ENCODE measurements around the gene SLC5A11.

The SLC5A11 gene

GRCh38 chr16:24939224-24939623, 93.5 kb downstream of the SLC5A11 start:
- Histone ChIP-seq H3K23ac (ENCODE audit: low read length in 2 of 2) (no peak overlapping the region), H3K79me1 (replicated peaks; ENCODE audit: low read length, poor library complexity, severe bottlenecking) (peaks cover 16% of the 10 kb centered on the region), H2BK5ac (ENCODE audit: low read depth, low read length, poor library complexity, severe bottlenecking) (no peak overlapping the region), H3K9me3 (ENCODE audit: control insufficient read depth, low read length) (no peaks in the 10 kb centered on the region), H3K4me1 (ENCODE audit: control insufficient read depth, insufficient read depth, low read depth, low read length) (no peaks in the 10 kb centered on the region), H3K4me3 (ENCODE audit: insufficient read depth in 1 of 2, low read depth in 1 of 2, low read length in 2 of 2) (no peak overlapping the region), H4K8ac (ENCODE audit: low read length) (no peak overlapping the region), H2BK12ac (ENCODE audit: low read length in 2 of 2) (no peak overlapping the region), H2AK5ac (ENCODE audit: low read length, severe bottlenecking) (no peak overlapping the region), H2BK120ac (ENCODE audit: low read depth, low read length) (no peak overlapping the region), H2AFZ (ENCODE audit: low read depth, low read length) (no peak overlapping the region), H4K91ac (ENCODE audit: low read length) (no peak overlapping the region), H3K27me3 (ENCODE audit: control insufficient read depth in 1 of 2, insufficient read depth in 1 of 2, low read length in 2 of 2) (no peaks in the 10 kb centered on the region), H2BK15ac (ENCODE audit: low read depth, poor library complexity, severe bottlenecking) (no peak overlapping the region), H3K18ac (ENCODE audit: low read depth in 1 of 2, low read length in 2 of 2) (no peak overlapping the region), H3K27ac (ENCODE audit: low read length, poor library complexity, severe bottlenecking) (no peak overlapping the region), H3K4me2 (ENCODE audit: low read length, poor library complexity, severe bottlenecking) (no peak overlapping the region), H3K9ac (ENCODE audit: low read length) (no peak overlapping the region), H3K4ac (ENCODE audit: low read depth in 1 of 2, low read length in 2 of 2) (no peak overlapping the region), H3K36me3 (ENCODE audit: control insufficient read depth in 1 of 2, insufficient read depth in 2 of 2, low read depth in 1 of 2, low read length in 2 of 2) (peaks cover 47 to 89% of the 10 kb centered on the region in 2 experiments), H3K14ac (ENCODE audit: low read length in 2 of 2) (no peak overlapping the region)
- WGBS, result 98% methylated on average over 14 of the region's 14 CpGs
- DNase-seq, result no peak

GRCh38 chr16:24939738-24940137, 94.0 kb downstream of the SLC5A11 start:
- Histone ChIP-seq H3K79me1 (replicated peaks; ENCODE audit: low read length, poor library complexity, severe bottlenecking) (peaks cover 17% of the 10 kb centered on the region), H2BK15ac (ENCODE audit: low read depth, poor library complexity, severe bottlenecking) (no peak overlapping the region), H3K4me2 (ENCODE audit: low read length, poor library complexity, severe bottlenecking) (no peak overlapping the region), H3K18ac (ENCODE audit: low read depth in 1 of 2, low read length in 2 of 2) (no peak overlapping the region), H2AFZ (ENCODE audit: low read depth, low read length) (no peak overlapping the region), H2BK5ac (ENCODE audit: low read depth, low read length, poor library complexity, severe bottlenecking) (peak overlapping the region; percentile 37), H3K27me3 (ENCODE audit: control insufficient read depth in 1 of 2, insufficient read depth in 1 of 2, low read length in 2 of 2) (no peaks in the 10 kb centered on the region), H3K4ac (ENCODE audit: low read depth in 1 of 2, low read length in 2 of 2) (peak overlapping the region in 1 of 2 experiments; percentile 59), H2BK12ac (ENCODE audit: low read length in 2 of 2) (no peak overlapping the region), H3K14ac (ENCODE audit: low read length in 2 of 2) (no peak overlapping the region), H3K4me3 (ENCODE audit: insufficient read depth in 1 of 2, low read depth in 1 of 2, low read length in 2 of 2) (no peak overlapping the region), H2AK5ac (ENCODE audit: low read length, severe bottlenecking) (no peak overlapping the region), H3K23ac (ENCODE audit: low read length in 2 of 2) (no peak overlapping the region), H3K9ac (ENCODE audit: low read length) (no peak overlapping the region), H3K4me1 (ENCODE audit: control insufficient read depth, insufficient read depth, low read depth, low read length) (no peaks in the 10 kb centered on the region), H4K8ac (ENCODE audit: low read length) (no peak overlapping the region), H4K91ac (ENCODE audit: low read length) (no peak overlapping the region), H3K27ac (ENCODE audit: low read length, poor library complexity, severe bottlenecking) (no peak overlapping the region), H3K36me3 (ENCODE audit: control insufficient read depth in 1 of 2, insufficient read depth in 2 of 2, low read depth in 1 of 2, low read length in 2 of 2) (peaks cover 44 to 87% of the 10 kb centered on the region in 2 experiments), H3K9me3 (ENCODE audit: control insufficient read depth, low read length) (no peaks in the 10 kb centered on the region), H2BK120ac (ENCODE audit: low read depth, low read length) (no peak overlapping the region)
- 93% methylated on average over 2 of the region's 2 CpGs for WGBS
- peak; percentile 3 for DNase-seq

GRCh38 chr16:24943471-24943870, 97.7 kb downstream of the SLC5A11 start:
- WGBS, result 93% methylated on average over 7 of the region's 7 CpGs
- no peak overlapping the region for H3K18ac ChIP-seq (ENCODE audit: low read depth in 1 of 2, low read length in 2 of 2)
- no peak for DNase-seq
- no peak overlapping the region for H3K14ac ChIP-seq (ENCODE audit: low read length in 2 of 2)
- H2BK5ac ChIP-seq (ENCODE audit: low read depth, low read length, poor library complexity, severe bottlenecking), result no peak overlapping the region
- no peak overlapping the region for H3K4me3 ChIP-seq (ENCODE audit: insufficient read depth in 1 of 2, low read depth in 1 of 2, low read length in 2 of 2)
- H3K4ac ChIP-seq (ENCODE audit: low read depth in 1 of 2, low read length in 2 of 2), result no peak overlapping the region
- no peak overlapping the region for H2AFZ ChIP-seq (ENCODE audit: low read depth, low read length)
- H3K9me3 ChIP-seq (ENCODE audit: control insufficient read depth, low read length), result no peaks in the 10 kb centered on the region
- H2AK5ac ChIP-seq (ENCODE audit: low read length, severe bottlenecking), result no peak overlapping the region
- no peak overlapping the region for H4K8ac ChIP-seq (ENCODE audit: low read length)
- no peak overlapping the region for H3K27ac ChIP-seq (ENCODE audit: low read length, poor library complexity, severe bottlenecking)
- no peak overlapping the region for H3K23ac ChIP-seq (ENCODE audit: low read length in 2 of 2)
- peaks cover 22% of the 10 kb centered on the region for H3K79me1 ChIP-seq (replicated peaks; ENCODE audit: low read length, poor library complexity, severe bottlenecking)
- H4K91ac ChIP-seq (ENCODE audit: low read length), result no peak overlapping the region
- H2BK12ac ChIP-seq (ENCODE audit: low read length in 2 of 2), result no peak overlapping the region
- H3K4me1 ChIP-seq (ENCODE audit: control insufficient read depth, insufficient read depth, low read depth, low read length), result no peaks in the 10 kb centered on the region
- H3K4me2 ChIP-seq (ENCODE audit: low read length, poor library complexity, severe bottlenecking), result no peak overlapping the region
- no peak overlapping the region for H3K9ac ChIP-seq (ENCODE audit: low read length)
- H3K27me3 ChIP-seq (ENCODE audit: control insufficient read depth in 1 of 2, insufficient read depth in 1 of 2, low read length in 2 of 2), result no peaks in the 10 kb centered on the region
- H2BK120ac ChIP-seq (ENCODE audit: low read depth, low read length), result no peak overlapping the region
- peaks cover 46 to 93% of the 10 kb centered on the region in 2 experiments for H3K36me3 ChIP-seq (ENCODE audit: control insufficient read depth in 1 of 2, insufficient read depth in 2 of 2, low read depth in 1 of 2, low read length in 2 of 2)
- H2BK15ac ChIP-seq (ENCODE audit: low read depth, poor library complexity, severe bottlenecking), result no peak overlapping the region

- Histone ChIP-seq H3K27ac (ENCODE audit: low read length, poor library complexity, severe bottlenecking) (no peak overlapping the region), H3K9me3 (ENCODE audit: control insufficient read depth, low read length) (no peaks in the 10 kb centered on the region), H2AK5ac (ENCODE audit: low read length, severe bottlenecking) (no peak overlapping the region), H3K23ac (ENCODE audit: low read length in 2 of 2) (no peak overlapping the region), H4K91ac (ENCODE audit: low read length) (no peak overlapping the region), H3K4me3 (ENCODE audit: insufficient read depth in 1 of 2, low read depth in 1 of 2, low read length in 2 of 2) (no peak overlapping the region), H3K4me2 (ENCODE audit: low read length, poor library complexity, severe bottlenecking) (no peak overlapping the region), H3K4me1 (ENCODE audit: control insufficient read depth, insufficient read depth, low read depth, low read length) (no peaks in the 10 kb centered on the region), H3K4ac (ENCODE audit: low read depth in 1 of 2, low read length in 2 of 2) (no peak overlapping the region), H2BK5ac (ENCODE audit: low read depth, low read length, poor library complexity, severe bottlenecking) (no peak overlapping the region), H4K8ac (ENCODE audit: low read length) (no peak overlapping the region), H2BK15ac (ENCODE audit: low read depth, poor library complexity, severe bottlenecking) (no peak overlapping the region), H3K79me1 (replicated peaks; ENCODE audit: low read length, poor library complexity, severe bottlenecking) (peaks cover 20% of the 10 kb centered on the region), H3K14ac (ENCODE audit: low read length in 2 of 2) (no peak overlapping the region), H3K27me3 (ENCODE audit: control insufficient read depth in 1 of 2, insufficient read depth in 1 of 2, low read length in 2 of 2) (no peaks in the 10 kb centered on the region), H2BK120ac (ENCODE audit: low read depth, low read length) (no peak overlapping the region), H3K18ac (ENCODE audit: low read depth in 1 of 2, low read length in 2 of 2) (no peak overlapping the region), H3K9ac (ENCODE audit: low read length) (no peak overlapping the region), H2BK12ac (ENCODE audit: low read length in 2 of 2) (no peak overlapping the region), H2AFZ (ENCODE audit: low read depth, low read length) (no peak overlapping the region), H3K36me3 (ENCODE audit: control insufficient read depth in 1 of 2, insufficient read depth in 2 of 2, low read depth in 1 of 2, low read length in 2 of 2) (peaks cover 41 to 93% of the 10 kb centered on the region in 2 experiments)
- DNase-seq, result no peak
- 73% methylated on average over 2 of the region's 3 CpGs for WGBS
Observed at GRCh38 chr16:24944206-24944605, 98.4 kb downstream of the SLC5A11 start.

Measured in mesenchymal stem cell (in vitro differentiated cells and primary cell).